ENCODE results near the gene EPS15. TPM values are rescaled to one million over a fixed set of nuclear protein-coding genes. Genes with fewer than 3 reads are reported as not detected.
"Not testable (repeated sequence)": the region's sequence is repeated elsewhere in the genome, so short reads cannot be mapped to it uniquely, and the experiment has no call there.

Gene EPS15
- total RNA-seq, 4 donors from 2014 or later, result 49.8 to 84.3 (median 62.5) TPM

- Histone ChIP-seq H3K27me3 (no peaks in the 10 kb centered on the region), H3K4me3 (no peak overlapping the region), H3K27ac (replicated peaks in 1 of 4) (no peak overlapping the region), H3K4me1 (peaks cover 0 to 18% (median 10%) of the 10 kb centered on the region in 4 donors), H3K9me3 (no peaks in the 10 kb centered on the region), H3K36me3 (peaks cover 0 to 18% (median 4%) of the 10 kb centered on the region in 4 donors)
- intact Hi-C loops (cut with DNase I), result loop anchor here (5.0 to 10.0 kb wide), 2 partner anchors 90 to 118 kb away; no protein-coding TSS in a partner anchor
- no peak for DNase-seq (ENCODE audit: extremely low spot score)
- TF ChIP-seq POLR2AphosphoS5 (IDR thresholded peaks at IDR 0.05) (no peak), POLR2A (IDR thresholded peaks at IDR 0.05; ENCODE audit: low read depth) (no peak), CTCF (IDR thresholded peaks at IDR 0.05) (no peak), EP300 (IDR thresholded peaks at IDR 0.05) (no peak)
Observed at GRCh38 chr1:51416910-51417309, 102.2 kb downstream of the EPS15 start.

- H3K4me1 ChIP-seq, result peaks cover 6 to 11% (median 8%) of the 10 kb centered on the region in 4 donors
- H3K4me3 ChIP-seq, result no peak overlapping the region
- intact Hi-C loops (cut with DNase I), result loop anchor here (5.0 to 10.0 kb wide), 2 partner anchors 91 to 119 kb away; no protein-coding TSS in a partner anchor
- no peak for DNase-seq (ENCODE audit: extremely low spot score)
- H3K9me3 ChIP-seq, result no peaks in the 10 kb centered on the region
- TF ChIP-seq CTCF (IDR thresholded peaks at IDR 0.05) (no peak), EP300 (IDR thresholded peaks at IDR 0.05) (no peak), POLR2A (IDR thresholded peaks at IDR 0.05; ENCODE audit: low read depth) (no peak), POLR2AphosphoS5 (IDR thresholded peaks at IDR 0.05) (no peak)
- H3K36me3 ChIP-seq, result peaks cover 0 to 18% (median 1%) of the 10 kb centered on the region in 4 donors
- no peak overlapping the region for H3K27ac ChIP-seq (replicated peaks in 1 of 4)
- 59% methylated on average over 2 of the region's 2 CpGs for WGBS
- no peaks in the 10 kb centered on the region for H3K27me3 ChIP-seq
Observed at GRCh38 chr1:51415963-51416362, 103.1 kb downstream of the EPS15 start.

DNA sequence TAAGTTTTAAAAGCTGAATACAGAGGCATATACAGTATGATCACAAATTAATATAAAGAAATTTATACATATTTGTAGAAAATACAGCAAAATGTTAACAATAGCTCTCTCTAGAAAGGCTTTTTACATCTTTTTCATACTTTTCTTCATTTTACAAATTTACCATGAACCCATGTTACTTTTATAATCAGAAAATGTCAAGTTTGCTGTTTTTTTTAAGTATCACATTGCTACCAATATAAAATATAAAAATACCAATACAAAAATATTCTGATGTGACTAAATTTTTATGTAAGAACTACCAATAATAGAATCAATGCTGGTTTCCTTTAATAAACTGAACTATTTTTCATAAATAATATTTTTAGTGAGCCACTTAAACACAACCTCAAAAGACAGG, 104.3 kb downstream of the EPS15 start:
- Histone ChIP-seq H3K27me3 (no peaks in the 10 kb centered on the region), H3K36me3 (peaks cover 0 to 15% (median 0%) of the 10 kb centered on the region in 4 donors), H3K27ac (replicated peaks in 1 of 4) (no peak overlapping the region), H3K9me3 (no peaks in the 10 kb centered on the region), H3K4me3 (no peak overlapping the region), H3K4me1 (peaks cover 7 to 15% (median 8%) of the 10 kb centered on the region in 4 donors)
- intact Hi-C loops (cut with DNase I), result loop anchor here (5.0 to 10.0 kb wide), 2 partner anchors 92 to 120 kb away; no protein-coding TSS in a partner anchor
- no peak for DNase-seq (ENCODE audit: extremely low spot score)
- no peak for TF ChIP-seq POLR2A (IDR thresholded peaks at IDR 0.05; ENCODE audit: low read depth)
- TF ChIP-seq CTCF (IDR thresholded peaks at IDR 0.05), result no peak
- TF ChIP-seq EP300 (IDR thresholded peaks at IDR 0.05), result no peak
- no peak for TF ChIP-seq POLR2AphosphoS5 (IDR thresholded peaks at IDR 0.05)

- DNase-seq (ENCODE audit: extremely low spot score); H3K27ac ChIP-seq (replicated peaks in 1 of 4); H3K9me3 ChIP-seq; H3K4me3 ChIP-seq; H3K27me3 ChIP-seq: not testable (repeated sequence)
- WGBS, result 99% methylated on average over 5 of the region's 5 CpGs
- peaks cover 0 to 15% (median 6%) of the 10 kb centered on the region in 4 donors for H3K4me1 ChIP-seq
- intact Hi-C loops (cut with DNase I), result loop anchor here (10.0 kb wide), 1 partner anchor 123 kb away; no protein-coding TSS in a partner anchor
- peaks cover 22 to 37% (median 27%) of the 10 kb centered on the region in 4 donors for H3K36me3 ChIP-seq
Observed at GRCh38 chr1:51411820-51412219, 107.2 kb downstream of the EPS15 start.

DNA sequence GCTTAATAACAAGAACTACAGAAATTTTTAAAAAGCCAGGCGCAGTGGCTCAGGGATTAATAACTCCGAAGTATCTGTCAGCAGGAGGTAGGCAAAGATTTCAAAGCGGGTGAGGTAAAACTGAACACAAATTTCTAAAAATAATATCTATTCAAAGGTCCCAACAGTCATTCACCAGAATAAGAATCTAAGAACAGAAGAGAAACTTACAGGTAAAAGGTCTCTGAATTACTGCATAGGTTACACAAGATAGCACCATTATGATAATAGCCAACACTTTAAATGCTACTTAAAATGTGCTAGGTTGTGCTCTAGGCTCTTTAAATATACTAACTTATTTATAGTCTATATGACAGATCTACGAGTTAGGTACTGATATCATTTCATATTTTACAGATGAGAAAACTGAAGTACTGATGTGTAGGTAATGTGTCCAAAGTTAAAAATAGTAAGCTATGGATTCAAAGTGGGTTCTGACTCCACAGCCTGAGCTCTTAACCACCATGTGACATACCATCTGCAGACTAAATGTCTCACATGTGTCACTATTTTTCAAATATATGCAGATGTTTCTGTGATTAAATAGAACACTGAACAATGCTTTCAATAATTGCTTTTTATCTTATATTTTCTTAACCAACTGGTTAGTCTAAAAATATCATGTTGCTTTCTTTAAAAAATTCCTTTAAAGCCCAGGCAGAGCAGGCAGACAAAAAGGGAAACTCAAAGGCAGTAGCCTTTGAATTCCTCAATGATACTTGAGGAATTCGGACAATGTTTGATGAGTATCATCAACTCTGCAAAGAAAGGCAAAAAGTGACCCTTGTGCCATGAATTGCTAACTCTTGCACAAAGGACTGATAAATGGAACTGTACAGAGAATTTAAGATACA, 108.3 kb downstream of the EPS15 start:
- H3K4me3 ChIP-seq, result no peak overlapping the region
- intact Hi-C loops (cut with DNase I), result loop anchor here (10.0 kb wide), 1 partner anchor 124 kb away; no protein-coding TSS in a partner anchor
- peaks cover 0 to 10% (median 6%) of the 10 kb centered on the region in 4 donors for H3K4me1 ChIP-seq
- peaks cover 32 to 47% (median 36%) of the 10 kb centered on the region in 4 donors for H3K36me3 ChIP-seq
- H3K9me3 ChIP-seq, result no peaks in the 10 kb centered on the region
- H3K27me3 ChIP-seq, result no peaks in the 10 kb centered on the region
- TF ChIP-seq POLR2A (IDR thresholded peaks at IDR 0.05; ENCODE audit: low read depth) (no peak), POLR2AphosphoS5 (IDR thresholded peaks at IDR 0.05) (no peak)
- no peak overlapping the region for H3K27ac ChIP-seq (replicated peaks in 1 of 4)
- 77% methylated on average over 5 of the region's 5 CpGs for WGBS
- DNase-seq (ENCODE audit: extremely low spot score), result no peak

- H3K4me3 ChIP-seq; H3K9me3 ChIP-seq; H3K27ac ChIP-seq (replicated peaks in 1 of 4); DNase-seq (ENCODE audit: extremely low spot score); H3K4me1 ChIP-seq; H3K27me3 ChIP-seq: not testable (repeated sequence)
- 97% methylated on average over 7 of the region's 7 CpGs for WGBS
- H3K36me3 ChIP-seq, result peaks cover 40 to 56% (median 45%) of the 10 kb centered on the region in 4 donors
- intact Hi-C loops (cut with DNase I), result loop anchor here (10.0 kb wide), 1 partner anchor 125 kb away; no protein-coding TSS in a partner anchor
Observed at GRCh38 chr1:51409755-51410541, 109.1 kb downstream of the EPS15 start.
